HepG2 (cell line): ENCODE data around the gene PRKCZ. TPM values are rescaled to one million over a fixed set of nuclear protein-coding genes. Genes with fewer than 3 reads are reported as not detected.

Experiments used
- ATF1 ChIP-seq: IDR thresholded peaks from 2 replicates; pipeline ENCODE4 v1.6.1; 2016; ENCODE audit warnings: mild to moderate bottlenecking, control low read depth
- CBX1 ChIP-seq: IDR thresholded peaks from one replicate; pipeline ENCODE4 v1.6.1; 2016; ENCODE audit warnings: antibody characterized with exemption, low read depth
- CHD4 ChIP-seq: fragments of 200-600 bp; sonication (generic); IDR thresholded peaks from 2 replicates; pipeline ENCODE4 v1.7.0; 2017; ENCODE audit warnings: mild to moderate bottlenecking, low read length, borderline replicate concordance
- ELF3 ChIP-seq: IDR thresholded peaks from 2 replicates; pipeline ENCODE4 v1.6.1; 2016; ENCODE audit warnings: missing genetic modification reagents, missing compliant biosample characterization
- FOSL1 ChIP-seq: sonication (generic); formaldehyde crosslinking; IDR thresholded peaks from 2 replicates; pipeline ENCODE4 v1.9.0; 2021; ENCODE audit warnings: missing genetic modification reagents, borderline replicate concordance
- HNRNPK ChIP-seq: fragments of 200-400 bp; formaldehyde crosslinking; IDR thresholded peaks from 2 replicates; pipeline ENCODE4 v1.6.1; 2018; ENCODE audit warnings: low read length, low read depth, moderate library complexity, mild to moderate bottlenecking; ENCODE audit not compliant: poor library complexity, severe bottlenecking
- MTF1 ChIP-seq: sonication (generic); formaldehyde crosslinking; IDR thresholded peaks from 2 replicates; pipeline ENCODE4 v1.5.0; 2020; ENCODE audit warnings: missing genetic modification reagents
- RNF2 ChIP-seq: fragments of 450-650 bp; conservative IDR thresholded peaks from 2 replicates; pipeline ENCODE4 v1.6.1; 2016; ENCODE audit warnings: low read depth
- SP1 ChIP-seq, 2 experiments: fragments of 450-650 bp in 1 of 2; sonication (generic) in 1 of 2; formaldehyde crosslinking in 1 of 2; IDR thresholded peaks; 2 replicates each; pipeline versions ENCODE4 v1.4.0 to v1.6.1; 2016 to 2020; ENCODE audit warnings: missing genetic modification reagents in 1 of 2
- TBX3 ChIP-seq: fragments of 450-650 bp; IDR thresholded peaks from 2 replicates; pipeline ENCODE4 v1.6.1; 2017; ENCODE audit warnings: antibody characterized with exemption, mild to moderate bottlenecking, inconsistent platforms, borderline replicate concordance
- ZFP41 ChIP-seq: sonication (generic); formaldehyde crosslinking; IDR thresholded peaks from 2 replicates; pipeline ENCODE4 v1.4.0; 2020; ENCODE audit warnings: mild to moderate bottlenecking, missing genetic modification reagents, borderline replicate concordance
- ZFP62 ChIP-seq: sonication (generic); formaldehyde crosslinking; IDR thresholded peaks from 2 replicates; pipeline ENCODE4 v1.4.0; 2020; ENCODE audit warnings: missing genetic modification reagents
- ZNF143 ChIP-seq: sonication (generic); formaldehyde crosslinking; IDR thresholded peaks from 2 replicates; pipeline ENCODE4 v1.4.0; 2020; ENCODE audit warnings: missing genetic modification reagents
- ZNF20 ChIP-seq: sonication (generic); formaldehyde crosslinking; IDR thresholded peaks from 2 replicates; pipeline ENCODE4 v1.4.0; 2020; ENCODE audit warnings: mild to moderate bottlenecking, moderate library complexity, missing genetic modification reagents
- ZNF546 ChIP-seq: sonication (generic); formaldehyde crosslinking; conservative IDR thresholded peaks from 2 replicates; pipeline ENCODE4 v1.8.1; 2023; ENCODE audit warnings: mild to moderate bottlenecking, missing genetic modification reagents
- ZNF7 ChIP-seq: IDR thresholded peaks from 2 replicates; pipeline ENCODE4 v1.6.1; 2016; ENCODE audit warnings: missing biosample characterization, missing genetic modification reagents
- ZNF746 ChIP-seq: sonication (generic); formaldehyde crosslinking; IDR thresholded peaks from 2 replicates; pipeline ENCODE4 v1.8.0; 2022; ENCODE audit warnings: mild to moderate bottlenecking, missing genetic modification reagents
- ZNF841 ChIP-seq: sonication (generic); formaldehyde crosslinking; IDR thresholded peaks from 2 replicates; pipeline ENCODE4 v1.8.1; 2023; ENCODE audit warnings: missing genetic modification reagents, borderline replicate concordance
- ZSCAN29 ChIP-seq: sonication (generic); formaldehyde crosslinking; conservative IDR thresholded peaks from 2 replicates; pipeline ENCODE4 v1.4.0; 2020; ENCODE audit warnings: mild to moderate bottlenecking, missing genetic modification reagents
- polyA plus RNA-seq, 8 experiments: library from polyadenylated mRNA; depleted of rRNA in 3 of 8; stranded (reverse) in 7 of 8; unstranded in 1 of 8; fragments of >200 nt; fragmentation: Illumina TruSeq in 4 of 8; extraction: Trizol in 4 of 8; gene quantifications; 2 replicates each; pipeline versions ENCODE4 v1.2.1 to v1.2.3, GENCODE V29; 2011 to 2016; ENCODE audit warnings: low read depth in 4 of 8, missing spikeins in 1 of 8, mixed read lengths in 1 of 8; ENCODE audit not compliant: insufficient read depth in 1 of 8
- total RNA-seq, 5 experiments: library from RNA; depleted of rRNA; stranded (reverse); fragments of >200 nt; fragmentation: Illumina TruSeq; extraction: Trizol; gene quantifications; 2 replicates each; pipeline ENCODE4 v1.2.3, GENCODE V29; 2016; ENCODE audit warnings: low read depth in 1 of 5
- TF ChIP-seq, protein P1 (sequence below): sonication (generic); formaldehyde crosslinking; IDR thresholded peaks from 2 replicates; pipeline ENCODE4 v1.4.0; 2020; ENCODE audit warnings: missing genetic modification reagents
- TF ChIP-seq, protein P2 (sequence below): sonication (generic); formaldehyde crosslinking; IDR thresholded peaks from 2 replicates; pipeline ENCODE4 v1.9.0; 2021; ENCODE audit warnings: missing genetic modification reagents, mild to moderate bottlenecking, borderline replicate concordance
- TF ChIP-seq, protein P3 (sequence below): IDR thresholded peaks from 2 replicates; pipeline ENCODE4 v1.6.1; 2016; ENCODE audit warnings: missing compliant biosample characterization, missing genetic modification reagents, borderline replicate concordance
- TF ChIP-seq, protein P4 (sequence below): sonication (generic); formaldehyde crosslinking; IDR thresholded peaks from 2 replicates; pipeline ENCODE4 v1.4.0; 2020; ENCODE audit warnings: missing genetic modification reagents, borderline replicate concordance

The PRKCZ gene
- total and polyA plus RNA-seq, 2 of the 13 experiments (the other 11 are each of a cell fraction or from before 2014, with no cell fraction given), result 34.7 to 85.2 TPM

DNA sequence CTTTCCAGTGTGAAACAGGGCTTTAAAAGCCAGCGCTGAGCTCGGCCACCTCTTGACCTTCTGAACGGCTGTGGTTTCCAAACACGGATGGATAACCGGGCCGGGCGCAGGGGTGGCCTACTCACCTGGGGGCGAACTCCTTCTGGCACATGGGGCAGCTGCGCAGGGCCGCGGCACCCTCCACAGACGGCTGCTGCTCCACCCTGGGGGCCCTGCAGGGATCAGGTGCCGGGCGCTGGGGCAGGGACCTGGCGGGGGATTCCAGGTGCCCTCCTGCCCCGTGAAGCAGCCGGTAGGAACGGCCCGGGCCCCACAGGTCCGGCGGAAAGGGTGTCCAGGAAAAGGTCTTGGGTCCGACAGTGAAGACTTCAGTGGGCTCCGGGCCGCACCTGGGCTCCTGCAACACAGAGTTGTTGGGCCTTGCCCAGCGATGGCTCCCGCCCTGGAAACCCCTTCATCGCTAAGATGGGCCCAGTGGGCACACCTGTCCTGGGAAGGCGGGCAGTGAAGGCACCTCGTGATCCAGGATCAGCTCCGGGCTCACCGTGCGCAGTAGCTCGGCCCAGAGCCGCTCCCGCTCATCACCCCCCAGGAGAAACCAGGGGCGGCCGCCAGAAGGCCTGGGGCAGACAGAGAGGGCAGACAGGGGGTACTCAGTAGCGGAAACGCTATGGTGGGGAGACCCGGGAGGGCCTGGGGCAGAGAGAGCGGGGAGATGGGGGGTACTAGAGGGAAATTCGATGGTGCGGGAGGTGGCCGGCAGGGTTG is 143.5 kb downstream of the PRKCZ start (continued):
- TF ChIP-seq, protein P1, sequence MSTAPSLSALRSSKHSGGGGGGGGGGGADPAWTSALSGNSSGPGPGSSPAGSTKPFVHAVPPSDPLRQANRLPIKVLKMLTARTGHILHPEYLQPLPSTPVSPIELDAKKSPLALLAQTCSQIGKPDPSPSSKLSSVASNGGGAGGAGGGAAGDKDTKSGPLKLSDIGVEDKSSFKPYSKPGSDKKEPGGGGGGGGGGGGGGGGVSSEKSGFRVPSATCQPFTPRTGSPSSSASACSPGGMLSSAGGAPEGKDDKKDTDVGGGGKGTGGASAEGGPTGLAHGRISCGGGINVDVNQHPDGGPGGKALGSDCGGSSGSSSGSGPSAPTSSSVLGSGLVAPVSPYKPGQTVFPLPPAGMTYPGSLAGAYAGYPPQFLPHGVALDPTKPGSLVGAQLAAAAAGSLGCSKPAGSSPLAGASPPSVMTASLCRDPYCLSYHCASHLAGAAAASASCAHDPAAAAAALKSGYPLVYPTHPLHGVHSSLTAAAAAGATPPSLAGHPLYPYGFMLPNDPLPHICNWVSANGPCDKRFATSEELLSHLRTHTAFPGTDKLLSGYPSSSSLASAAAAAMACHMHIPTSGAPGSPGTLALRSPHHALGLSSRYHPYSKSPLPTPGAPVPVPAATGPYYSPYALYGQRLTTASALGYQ, result no peak
- no peak for TF ChIP-seq ZNF143 (CRISPR knock-in tag)
- no peak for TF ChIP-seq MTF1
- no peak for TF ChIP-seq SP1 (IDR thresholded peaks at IDR 0.05)
- TF ChIP-seq SP1 (CRISPR knock-in tag; IDR thresholded peaks at IDR 0.05), result no peak
- no peak for TF ChIP-seq RNF2
- TF ChIP-seq ZSCAN29, result no peak
- no peak for TF ChIP-seq ZFP62 (CRISPR knock-in tag)
- no peak for TF ChIP-seq ZNF841 (CRISPR knock-in tag)
- TF ChIP-seq, protein P2, sequence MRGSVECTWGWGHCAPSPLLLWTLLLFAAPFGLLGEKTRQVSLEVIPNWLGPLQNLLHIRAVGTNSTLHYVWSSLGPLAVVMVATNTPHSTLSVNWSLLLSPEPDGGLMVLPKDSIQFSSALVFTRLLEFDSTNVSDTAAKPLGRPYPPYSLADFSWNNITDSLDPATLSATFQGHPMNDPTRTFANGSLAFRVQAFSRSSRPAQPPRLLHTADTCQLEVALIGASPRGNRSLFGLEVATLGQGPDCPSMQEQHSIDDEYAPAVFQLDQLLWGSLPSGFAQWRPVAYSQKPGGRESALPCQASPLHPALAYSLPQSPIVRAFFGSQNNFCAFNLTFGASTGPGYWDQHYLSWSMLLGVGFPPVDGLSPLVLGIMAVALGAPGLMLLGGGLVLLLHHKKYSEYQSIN (CRISPR knock-in tag), result no peak
- TF ChIP-seq HNRNPK, result no peak
- TF ChIP-seq ELF3 (CRISPR knock-in tag), result no peak
- no peak for TF ChIP-seq TBX3
- no peak for TF ChIP-seq CBX1
- TF ChIP-seq ZNF746 (CRISPR knock-in tag), result no peak
- TF ChIP-seq FOSL1, result no peak
- no peak for TF ChIP-seq ZNF20
- no peak for TF ChIP-seq ATF1
- TF ChIP-seq, protein P3, sequence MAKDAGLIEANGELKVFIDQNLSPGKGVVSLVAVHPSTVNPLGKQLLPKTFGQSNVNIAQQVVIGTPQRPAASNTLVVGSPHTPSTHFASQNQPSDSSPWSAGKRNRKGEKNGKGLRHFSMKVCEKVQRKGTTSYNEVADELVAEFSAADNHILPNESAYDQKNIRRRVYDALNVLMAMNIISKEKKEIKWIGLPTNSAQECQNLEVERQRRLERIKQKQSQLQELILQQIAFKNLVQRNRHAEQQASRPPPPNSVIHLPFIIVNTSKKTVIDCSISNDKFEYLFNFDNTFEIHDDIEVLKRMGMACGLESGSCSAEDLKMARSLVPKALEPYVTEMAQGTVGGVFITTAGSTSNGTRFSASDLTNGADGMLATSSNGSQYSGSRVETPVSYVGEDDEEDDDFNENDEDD (CRISPR knock-in tag), result no peak
- TF ChIP-seq ZNF7, result no peak
- no peak for TF ChIP-seq ZFP41 (CRISPR knock-in tag)
- no peak for TF ChIP-seq CHD4
- no peak for TF ChIP-seq ZNF546 (CRISPR knock-in tag)
- TF ChIP-seq, protein P4, sequence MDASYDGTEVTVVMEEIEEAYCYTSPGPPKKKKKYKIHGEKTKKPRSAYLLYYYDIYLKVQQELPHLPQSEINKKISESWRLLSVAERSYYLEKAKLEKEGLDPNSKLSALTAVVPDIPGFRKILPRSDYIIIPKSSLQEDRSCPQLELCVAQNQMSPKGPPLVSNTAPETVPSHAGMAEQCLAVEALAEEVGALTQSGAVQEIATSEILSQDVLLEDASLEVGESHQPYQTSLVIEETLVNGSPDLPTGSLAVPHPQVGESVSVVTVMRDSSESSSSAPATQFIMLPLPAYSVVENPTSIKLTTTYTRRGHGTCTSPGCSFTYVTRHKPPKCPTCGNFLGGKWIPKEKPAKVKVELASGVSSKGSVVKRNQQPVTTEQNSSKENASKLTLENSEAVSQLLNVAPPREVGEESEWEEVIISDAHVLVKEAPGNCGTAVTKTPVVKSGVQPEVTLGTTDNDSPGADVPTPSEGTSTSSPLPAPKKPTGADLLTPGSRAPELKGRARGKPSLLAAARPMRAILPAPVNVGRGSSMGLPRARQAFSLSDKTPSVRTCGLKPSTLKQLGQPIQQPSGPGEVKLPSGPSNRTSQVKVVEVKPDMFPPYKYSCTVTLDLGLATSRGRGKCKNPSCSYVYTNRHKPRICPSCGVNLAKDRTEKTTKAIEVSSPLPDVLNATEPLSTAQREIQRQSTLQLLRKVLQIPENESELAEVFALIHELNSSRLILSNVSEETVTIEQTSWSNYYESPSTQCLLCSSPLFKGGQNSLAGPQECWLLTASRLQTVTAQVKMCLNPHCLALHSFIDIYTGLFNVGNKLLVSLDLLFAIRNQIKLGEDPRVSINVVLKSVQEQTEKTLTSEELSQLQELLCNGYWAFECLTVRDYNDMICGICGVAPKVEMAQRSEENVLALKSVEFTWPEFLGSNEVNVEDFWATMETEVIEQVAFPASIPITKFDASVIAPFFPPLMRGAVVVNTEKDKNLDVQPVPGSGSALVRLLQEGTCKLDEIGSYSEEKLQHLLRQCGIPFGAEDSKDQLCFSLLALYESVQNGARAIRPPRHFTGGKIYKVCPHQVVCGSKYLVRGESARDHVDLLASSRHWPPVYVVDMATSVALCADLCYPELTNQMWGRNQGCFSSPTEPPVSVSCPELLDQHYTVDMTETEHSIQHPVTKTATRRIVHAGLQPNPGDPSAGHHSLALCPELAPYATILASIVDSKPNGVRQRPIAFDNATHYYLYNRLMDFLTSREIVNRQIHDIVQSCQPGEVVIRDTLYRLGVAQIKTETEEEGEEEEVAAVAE (CRISPR knock-in tag), result no peak
